NCI-H2171 (cell line): Measurements from ENCODE around the gene TNS3.
"Not testable (repeated sequence)": the region's sequence is repeated elsewhere in the genome, so short reads cannot be mapped to it uniquely, and the experiment has no call there.

Source experiments
- DNase-seq: peaks from one replicate; lab custom pipeline; 2025; lab: John Stamatoyannopoulos, UW

Gene TNS3

GRCh38 chr7:47283497-47284131 is 298.3 kb downstream of the TNS3 start:
- no peak for DNase-seq

DNA sequence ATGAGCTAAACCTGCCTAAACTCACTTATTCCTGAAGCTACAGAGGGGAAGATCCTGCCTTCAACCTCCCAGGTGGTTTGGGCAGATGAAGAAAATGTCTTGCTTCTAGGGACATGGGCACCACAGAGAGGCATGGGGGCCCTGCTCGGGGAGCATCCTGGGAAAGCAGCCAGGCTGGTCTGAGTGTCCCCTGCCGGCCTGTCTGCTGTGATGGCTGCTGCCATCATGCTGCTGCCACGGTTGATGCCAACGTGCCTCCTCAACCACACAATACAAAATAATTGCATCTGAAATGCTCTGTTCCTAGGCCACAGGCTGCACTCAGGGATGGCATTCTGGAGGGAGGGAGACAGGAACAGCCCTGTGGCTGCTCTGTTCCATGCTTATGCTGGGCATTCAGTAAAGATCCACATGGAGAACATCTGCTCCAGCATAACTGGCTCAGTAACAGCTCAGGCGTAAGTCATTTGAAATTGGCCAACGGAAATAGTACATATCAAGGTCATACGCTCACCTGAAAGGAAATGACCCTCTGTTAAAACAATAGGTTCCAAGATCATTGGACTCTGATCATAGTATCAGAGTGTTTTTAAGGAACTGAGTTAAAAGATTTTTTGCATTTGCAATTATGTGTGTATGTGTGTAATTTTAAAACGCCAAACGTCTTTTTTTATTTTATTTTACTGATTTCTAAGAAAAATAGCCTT is 299.0 kb downstream of the TNS3 start:
- DNase-seq: no peak

DNA sequence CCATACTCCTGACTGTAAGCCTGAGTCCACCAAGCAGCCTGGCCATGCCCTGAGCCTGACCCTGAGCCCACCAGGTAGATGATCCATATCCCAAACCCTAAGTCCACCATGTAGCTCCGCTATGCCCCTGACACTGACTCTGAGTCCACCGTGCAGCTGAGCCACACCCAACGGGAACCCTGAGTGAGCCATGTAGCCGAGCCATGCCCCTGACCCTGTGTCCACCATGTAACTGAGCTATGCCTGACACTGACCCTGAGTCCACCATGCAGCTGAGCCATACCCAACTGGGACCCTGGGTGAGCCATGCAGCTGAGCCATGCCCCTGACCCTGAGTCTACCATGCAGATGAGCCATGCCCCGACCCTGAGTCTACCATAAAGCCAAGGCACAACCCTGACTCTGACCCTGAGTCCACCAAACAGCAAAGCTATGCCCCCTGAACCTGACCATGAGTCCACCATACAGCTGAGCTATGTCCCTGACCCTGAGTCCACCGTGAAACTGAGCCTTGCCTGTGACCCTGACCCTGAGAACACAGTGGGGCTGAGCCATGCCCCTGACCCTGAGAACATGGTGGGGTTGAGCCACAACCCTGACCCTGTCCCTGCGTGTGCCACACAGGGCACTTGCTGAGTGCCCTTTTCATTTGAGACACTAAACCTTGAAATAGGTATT is 299.8 kb downstream of the TNS3 start:
- DNase-seq: no peak

DNA sequence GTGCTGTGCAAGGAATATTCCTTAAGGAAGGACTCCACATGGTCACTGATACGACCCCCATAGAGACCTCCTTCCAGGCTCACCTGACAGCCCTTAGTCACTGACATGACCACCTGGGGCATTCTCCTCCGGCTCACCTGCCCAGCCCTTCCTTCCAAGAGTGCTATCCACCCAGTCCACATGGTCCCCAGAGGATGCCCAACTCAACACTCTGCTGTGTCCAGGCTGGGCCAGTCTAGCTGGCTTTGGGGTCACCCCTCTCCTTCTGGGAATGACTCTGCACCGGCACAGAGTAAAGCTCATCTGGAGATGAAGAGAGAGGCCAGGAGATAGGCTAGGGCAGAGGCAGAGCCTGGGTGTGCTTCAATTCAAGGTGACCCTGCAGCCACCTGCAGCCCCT is 300.8 kb downstream of the TNS3 start:
- no peak for DNase-seq

- no peak for DNase-seq
Observed at GRCh38 chr7:47280114-47280513, 301.8 kb downstream of the TNS3 start.

GRCh38 chr7:47278043-47278442 is 303.9 kb downstream of the TNS3 start:
- no peak for DNase-seq

GRCh38 chr7:47277321-47277781 is 304.6 kb downstream of the TNS3 start:
- DNase-seq: no peak

DNA sequence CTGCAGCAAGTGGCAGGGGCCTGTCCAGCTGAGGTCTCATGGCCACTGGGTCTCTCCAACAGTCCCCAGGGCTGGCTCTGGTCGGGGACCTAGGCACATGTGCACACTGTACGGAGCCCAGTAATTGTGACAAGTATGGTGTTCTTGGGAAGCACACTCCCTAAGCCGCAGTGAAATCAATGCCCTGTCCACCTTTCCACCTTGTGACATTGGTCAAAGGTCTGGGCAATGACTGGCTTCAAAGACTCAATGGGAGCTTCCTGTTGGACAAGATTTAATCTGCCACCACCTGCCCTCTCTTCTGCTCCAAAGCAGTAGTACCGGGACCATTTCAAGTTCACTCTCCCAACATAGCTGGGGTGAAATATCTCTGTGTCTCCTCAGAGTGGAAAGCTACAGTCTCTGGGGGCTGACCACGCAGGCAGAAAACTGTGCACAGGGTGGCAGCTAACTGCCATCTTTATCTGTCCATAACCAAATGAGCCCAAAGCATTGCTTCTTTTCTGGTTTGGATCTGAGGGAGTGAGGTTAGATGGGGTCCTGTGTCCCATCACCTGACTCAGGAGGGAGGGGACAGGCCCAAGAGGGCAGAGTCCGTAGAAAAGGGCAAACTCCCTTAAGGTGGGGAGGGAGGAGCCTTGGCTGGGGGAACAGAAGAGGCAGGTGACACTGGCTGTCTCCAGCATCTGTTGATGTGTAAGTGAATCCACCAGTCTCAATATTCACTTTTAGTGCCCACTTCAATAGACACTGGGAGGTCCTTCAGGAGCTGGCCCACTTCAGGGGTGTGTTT is 307.7 kb downstream of the TNS3 start:
- DNase-seq: no peak

- DNase-seq: no peak
Observed at GRCh38 chr7:47273088-47273487, 308.8 kb downstream of the TNS3 start.

DNA sequence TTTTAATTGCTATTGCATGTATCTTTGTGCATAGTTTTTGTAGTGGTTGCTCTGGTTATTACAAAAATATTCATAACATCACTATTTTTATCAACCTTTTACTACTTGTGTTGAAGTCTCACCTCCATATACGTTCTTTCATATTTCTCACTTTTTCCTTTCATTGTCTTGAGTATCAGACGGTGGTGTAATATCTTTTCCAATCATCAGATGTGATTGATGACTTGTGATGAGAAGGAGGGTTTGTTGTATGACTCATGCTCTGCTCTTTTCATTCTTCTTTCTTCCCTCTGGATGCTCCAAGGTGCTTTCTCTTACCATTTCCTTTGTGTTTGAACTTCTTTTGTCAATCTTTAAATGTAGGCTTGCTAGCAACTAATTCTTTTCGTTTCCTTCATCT is 310.2 kb downstream of the TNS3 start:
- no peak for DNase-seq

- DNase-seq: no peak
Observed at GRCh38 chr7:47268851-47269836, 312.8 kb downstream of the TNS3 start.

GRCh38 chr7:47267346-47267745 is 314.6 kb downstream of the TNS3 start:
- no peak for DNase-seq

DNA sequence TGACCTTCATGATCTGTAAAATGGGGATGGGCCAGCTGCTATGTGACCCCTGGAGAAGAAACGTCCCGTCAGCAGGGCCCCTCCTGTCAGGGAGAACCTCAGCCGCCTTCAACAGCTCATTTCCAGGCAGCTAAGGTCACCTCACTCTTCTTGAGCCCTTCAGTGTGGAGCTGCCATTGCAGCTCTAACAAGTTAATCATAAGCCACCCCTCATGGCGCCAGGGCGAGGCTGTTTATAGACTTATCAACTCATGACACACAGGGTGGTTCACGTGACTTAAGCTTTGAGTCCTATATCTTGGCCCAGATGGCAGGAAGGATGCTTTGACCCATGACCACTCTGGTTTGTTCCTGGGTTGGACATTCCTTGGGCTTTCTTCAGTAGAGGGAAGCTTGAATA is 315.1 kb downstream of the TNS3 start:
- no peak for DNase-seq

DNA sequence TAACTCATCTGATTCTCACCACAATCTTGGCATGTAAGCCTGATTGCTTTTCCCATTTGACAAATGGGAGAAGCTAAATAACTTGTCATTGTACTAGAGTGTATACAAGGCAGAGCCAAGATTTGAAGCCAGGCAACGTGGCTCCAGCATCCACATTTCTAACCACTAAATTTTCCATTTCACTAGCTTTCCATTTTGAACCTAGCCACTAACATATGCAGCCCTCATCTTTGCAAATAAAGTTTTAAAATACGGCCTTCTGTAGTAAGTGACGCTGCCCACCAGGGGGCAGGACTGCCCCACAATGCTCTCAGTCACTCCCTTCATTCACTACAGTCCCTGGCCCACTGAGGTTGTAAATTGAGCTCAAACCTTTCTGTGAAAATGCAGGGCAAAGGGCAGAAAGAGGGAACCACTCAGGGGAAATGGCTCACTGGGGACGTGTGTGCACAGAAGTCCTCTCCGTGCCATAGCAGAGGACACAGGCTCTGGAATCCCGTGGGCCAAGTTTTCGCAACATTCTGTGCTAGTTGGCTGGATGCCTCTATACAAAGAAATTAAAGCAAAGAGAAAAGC is 315.7 kb downstream of the TNS3 start:
- DNase-seq: peak; percentile 67

DNA sequence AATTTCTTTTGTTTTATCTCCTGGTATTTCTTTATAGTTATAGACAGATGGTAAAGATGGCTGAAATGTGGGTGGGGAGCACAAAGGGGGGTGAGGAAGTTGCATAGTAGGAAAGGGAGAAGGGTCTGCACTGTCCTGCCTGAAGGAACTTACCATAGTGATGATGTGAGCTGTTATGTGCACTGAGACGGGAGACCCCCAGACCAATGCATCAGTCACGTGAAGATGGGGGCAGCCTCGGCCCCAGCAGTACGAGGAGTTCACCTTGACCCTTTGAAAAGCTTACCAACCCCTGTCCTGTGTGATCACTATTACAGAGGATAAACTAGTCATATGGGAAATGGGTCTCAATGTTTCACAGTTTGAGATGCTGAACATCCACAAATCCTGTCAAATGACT is 316.3 kb downstream of the TNS3 start:
- no peak for DNase-seq

DNA sequence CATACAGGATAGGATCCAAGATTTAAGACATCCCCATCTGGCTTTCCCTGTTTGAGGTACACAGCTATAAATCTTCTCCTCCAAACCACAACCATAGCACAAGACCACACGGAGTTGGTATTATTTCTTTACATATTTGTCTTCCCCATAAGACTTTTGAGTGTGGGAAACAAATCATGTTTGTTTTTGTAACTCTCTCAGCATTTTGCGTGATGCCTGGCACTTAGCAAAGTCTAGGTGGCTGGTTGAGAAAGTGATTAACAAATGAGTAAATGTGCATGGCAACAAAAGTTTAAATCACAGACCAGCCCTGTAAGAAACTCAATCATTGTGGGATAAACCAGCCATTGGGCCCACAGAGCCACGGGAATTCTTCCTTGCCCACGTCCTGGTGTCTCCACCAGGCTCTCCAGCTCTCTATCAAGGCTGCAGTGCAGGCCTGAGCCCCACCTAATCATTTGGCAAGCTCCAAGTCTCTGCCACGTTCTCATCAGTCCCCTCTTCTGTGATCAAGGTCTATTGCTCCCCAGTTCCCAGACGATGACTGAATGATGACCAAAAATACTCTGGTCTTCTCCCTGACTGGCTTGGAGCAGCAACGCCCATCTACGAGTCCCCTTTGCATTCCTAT is 317.8 kb downstream of the TNS3 start:
- no peak for DNase-seq

DNA sequence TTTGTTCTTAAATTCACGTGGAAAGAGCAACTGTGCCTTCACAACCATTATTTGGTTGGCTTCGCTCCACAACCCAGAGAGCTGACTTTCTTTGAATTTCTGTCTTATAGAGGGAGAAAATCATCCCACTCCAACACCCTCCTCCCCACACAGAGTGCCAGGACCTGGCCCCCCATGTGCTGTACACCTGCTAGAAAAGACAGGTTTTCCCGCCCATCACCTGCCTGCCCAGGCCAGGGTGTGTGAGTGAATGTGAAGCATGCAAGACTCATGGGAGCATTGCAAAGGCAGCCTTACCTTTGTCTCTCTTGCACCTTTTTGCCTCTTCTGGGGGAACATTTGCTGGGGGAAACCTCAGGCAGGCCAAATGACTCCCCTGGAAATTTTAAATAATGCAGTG is 319.0 kb downstream of the TNS3 start:
- DNase-seq: no peak

- DNase-seq: not testable (repeated sequence)
Observed at GRCh38 chr7:47262160-47262559, 319.8 kb downstream of the TNS3 start.

GRCh38 chr7:47260270-47260669 is 321.6 kb downstream of the TNS3 start:
- no peak for DNase-seq

DNA sequence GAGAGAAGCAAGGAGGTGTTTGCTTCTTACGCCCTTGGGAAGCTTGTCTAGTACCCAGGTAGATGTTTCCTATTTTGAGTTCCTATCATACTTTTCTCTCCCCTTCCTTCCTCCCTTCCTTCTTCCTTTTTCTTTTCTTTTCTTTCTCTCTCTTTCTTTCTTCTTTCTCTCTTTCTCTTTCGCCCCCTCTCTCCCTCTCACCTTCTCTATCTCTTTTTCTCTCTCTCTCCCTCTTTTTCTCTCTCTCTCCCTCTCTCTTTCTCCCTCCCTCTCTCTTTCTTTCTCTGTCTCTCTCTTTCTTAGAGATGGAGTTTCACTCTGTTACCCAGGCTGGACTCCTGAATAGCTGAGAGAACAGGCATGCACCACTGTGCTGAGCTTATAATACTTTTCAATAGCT is 322.2 kb downstream of the TNS3 start:
- DNase-seq: no peak
